GM12878 (cell line): ENCODE results near the gene ARHGAP9.

Experiments
- CBX5 ChIP-seq: sonication (generic); IDR thresholded peaks from 2 replicates; pipeline ENCODE4 v1.6.1; 2016; ENCODE audit warnings: low read depth, moderate library complexity, mild to moderate bottlenecking, inconsistent platforms
- TF ChIP-seq, protein P1 (sequence below): fragments of 450-650 bp; IDR thresholded peaks from 2 replicates; pipeline ENCODE4 v1.6.1; 2017; ENCODE audit warnings: mild to moderate bottlenecking, moderate library complexity

DNA sequence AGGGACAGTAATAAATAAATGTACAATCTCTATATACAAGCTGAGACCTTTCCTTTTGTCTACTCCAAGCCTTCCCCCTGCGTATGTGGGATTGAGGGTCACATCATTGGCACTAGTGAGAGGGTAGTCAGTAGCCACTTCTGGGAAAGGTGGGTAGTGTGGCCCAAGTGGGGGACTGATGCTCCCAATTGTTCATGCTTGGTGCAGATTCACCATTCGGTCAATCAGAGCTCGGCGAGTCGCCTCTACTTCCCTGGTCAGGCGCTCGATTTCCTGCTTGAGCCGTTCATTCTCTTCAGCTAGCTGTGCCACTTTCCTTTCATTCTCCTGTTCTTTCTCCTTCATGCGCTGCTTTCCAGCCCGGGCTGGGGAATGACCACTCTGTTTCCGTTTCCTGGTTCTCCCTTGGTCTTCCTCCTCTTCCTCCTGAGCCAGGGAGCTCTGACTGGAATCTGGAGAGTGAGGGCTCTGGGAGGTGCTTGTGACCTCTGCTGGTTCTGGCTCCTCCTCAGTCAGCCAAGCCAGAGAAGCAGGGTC, 37.0 kb upstream of the ARHGAP9 start:
- no peak for TF ChIP-seq CBX5
- TF ChIP-seq, protein P1, sequence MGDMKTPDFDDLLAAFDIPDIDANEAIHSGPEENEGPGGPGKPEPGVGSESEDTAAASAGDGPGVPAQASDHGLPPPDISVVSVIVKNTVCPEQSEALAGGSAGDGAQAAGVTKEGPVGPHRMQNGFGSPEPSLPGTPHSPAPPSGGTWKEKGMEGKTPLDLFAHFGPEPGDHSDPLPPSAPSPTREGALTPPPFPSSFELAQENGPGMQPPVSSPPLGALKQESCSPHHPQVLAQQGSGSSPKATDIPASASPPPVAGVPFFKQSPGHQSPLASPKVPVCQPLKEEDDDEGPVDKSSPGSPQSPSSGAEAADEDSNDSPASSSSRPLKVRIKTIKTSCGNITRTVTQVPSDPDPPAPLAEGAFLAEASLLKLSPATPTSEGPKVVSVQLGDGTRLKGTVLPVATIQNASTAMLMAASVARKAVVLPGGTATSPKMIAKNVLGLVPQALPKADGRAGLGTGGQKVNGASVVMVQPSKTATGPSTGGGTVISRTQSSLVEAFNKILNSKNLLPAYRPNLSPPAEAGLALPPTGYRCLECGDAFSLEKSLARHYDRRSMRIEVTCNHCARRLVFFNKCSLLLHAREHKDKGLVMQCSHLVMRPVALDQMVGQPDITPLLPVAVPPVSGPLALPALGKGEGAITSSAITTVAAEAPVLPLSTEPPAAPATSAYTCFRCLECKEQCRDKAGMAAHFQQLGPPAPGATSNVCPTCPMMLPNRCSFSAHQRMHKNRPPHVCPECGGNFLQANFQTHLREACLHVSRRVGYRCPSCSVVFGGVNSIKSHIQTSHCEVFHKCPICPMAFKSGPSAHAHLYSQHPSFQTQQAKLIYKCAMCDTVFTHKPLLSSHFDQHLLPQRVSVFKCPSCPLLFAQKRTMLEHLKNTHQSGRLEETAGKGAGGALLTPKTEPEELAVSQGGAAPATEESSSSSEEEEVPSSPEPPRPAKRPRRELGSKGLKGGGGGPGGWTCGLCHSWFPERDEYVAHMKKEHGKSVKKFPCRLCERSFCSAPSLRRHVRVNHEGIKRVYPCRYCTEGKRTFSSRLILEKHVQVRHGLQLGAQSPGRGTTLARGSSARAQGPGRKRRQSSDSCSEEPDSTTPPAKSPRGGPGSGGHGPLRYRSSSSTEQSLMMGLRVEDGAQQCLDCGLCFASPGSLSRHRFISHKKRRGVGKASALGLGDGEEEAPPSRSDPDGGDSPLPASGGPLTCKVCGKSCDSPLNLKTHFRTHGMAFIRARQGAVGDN = no peak
